Loucy (cell line): ENCODE measurements around the gene CMTM7.

Experiments
- EZH2phosphoT487 ChIP-seq: fragments of 200-600 bp; IDR thresholded peaks from 2 replicates; pipeline ENCODE4 v1.6.1; 2018; ENCODE audit warnings: antibody characterized with exemption, mild to moderate bottlenecking, moderate library complexity, borderline replicate concordance
- TF ChIP-seq, protein P1 (sequence below): fragments of 200-600 bp; sonication (generic); conservative IDR thresholded peaks from 2 replicates; pipeline ENCODE4 v1.5.1; 2014; ENCODE audit warnings: mild to moderate bottlenecking, antibody characterized with exemption, low read length

DNA sequence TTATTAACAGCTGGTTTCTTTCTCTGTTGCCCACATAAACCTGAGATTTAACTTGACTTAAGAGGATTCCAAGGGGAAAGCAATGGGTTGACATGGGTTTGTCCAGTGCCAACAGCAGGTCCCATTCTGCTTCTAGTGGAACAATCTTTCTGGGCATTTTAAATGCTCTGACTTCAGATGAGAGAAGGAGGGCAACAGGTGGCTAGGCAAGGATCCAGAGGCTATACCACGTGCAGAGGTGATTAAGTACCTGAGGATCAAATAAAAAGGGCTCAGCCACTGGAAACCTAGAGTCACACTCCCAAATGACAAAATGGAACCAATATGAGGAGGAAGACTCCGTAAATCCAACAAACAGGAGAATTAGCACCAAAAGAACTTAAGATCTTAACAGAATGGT is 82.5 kb downstream of the CMTM7 start:
- no peak for TF ChIP-seq EZH2phosphoT487
- TF ChIP-seq, protein P1, sequence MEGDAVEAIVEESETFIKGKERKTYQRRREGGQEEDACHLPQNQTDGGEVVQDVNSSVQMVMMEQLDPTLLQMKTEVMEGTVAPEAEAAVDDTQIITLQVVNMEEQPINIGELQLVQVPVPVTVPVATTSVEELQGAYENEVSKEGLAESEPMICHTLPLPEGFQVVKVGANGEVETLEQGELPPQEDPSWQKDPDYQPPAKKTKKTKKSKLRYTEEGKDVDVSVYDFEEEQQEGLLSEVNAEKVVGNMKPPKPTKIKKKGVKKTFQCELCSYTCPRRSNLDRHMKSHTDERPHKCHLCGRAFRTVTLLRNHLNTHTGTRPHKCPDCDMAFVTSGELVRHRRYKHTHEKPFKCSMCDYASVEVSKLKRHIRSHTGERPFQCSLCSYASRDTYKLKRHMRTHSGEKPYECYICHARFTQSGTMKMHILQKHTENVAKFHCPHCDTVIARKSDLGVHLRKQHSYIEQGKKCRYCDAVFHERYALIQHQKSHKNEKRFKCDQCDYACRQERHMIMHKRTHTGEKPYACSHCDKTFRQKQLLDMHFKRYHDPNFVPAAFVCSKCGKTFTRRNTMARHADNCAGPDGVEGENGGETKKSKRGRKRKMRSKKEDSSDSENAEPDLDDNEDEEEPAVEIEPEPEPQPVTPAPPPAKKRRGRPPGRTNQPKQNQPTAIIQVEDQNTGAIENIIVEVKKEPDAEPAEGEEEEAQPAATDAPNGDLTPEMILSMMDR: no peak
